Stimulated activated CD8-positive, alpha-beta memory T cell treated with anti-CD3 and anti-CD28 coated beads, Interleukin-7, amount 100 ng/mL, for 24 hours (primary cell): ENCODE data around the gene MTCH1.

ENCODE experiments used
- DNase-seq: peaks from one replicate; pipeline ENCODE4 v3.0.0-alpha.2; 2020; ENCODE audit warnings: low read depth

MTCH1 gene, protein sequence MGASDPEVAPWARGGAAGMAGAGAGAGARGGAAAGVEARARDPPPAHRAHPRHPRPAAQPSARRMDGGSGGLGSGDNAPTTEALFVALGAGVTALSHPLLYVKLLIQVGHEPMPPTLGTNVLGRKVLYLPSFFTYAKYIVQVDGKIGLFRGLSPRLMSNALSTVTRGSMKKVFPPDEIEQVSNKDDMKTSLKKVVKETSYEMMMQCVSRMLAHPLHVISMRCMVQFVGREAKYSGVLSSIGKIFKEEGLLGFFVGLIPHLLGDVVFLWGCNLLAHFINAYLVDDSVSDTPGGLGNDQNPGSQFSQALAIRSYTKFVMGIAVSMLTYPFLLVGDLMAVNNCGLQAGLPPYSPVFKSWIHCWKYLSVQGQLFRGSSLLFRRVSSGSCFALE

DNA sequence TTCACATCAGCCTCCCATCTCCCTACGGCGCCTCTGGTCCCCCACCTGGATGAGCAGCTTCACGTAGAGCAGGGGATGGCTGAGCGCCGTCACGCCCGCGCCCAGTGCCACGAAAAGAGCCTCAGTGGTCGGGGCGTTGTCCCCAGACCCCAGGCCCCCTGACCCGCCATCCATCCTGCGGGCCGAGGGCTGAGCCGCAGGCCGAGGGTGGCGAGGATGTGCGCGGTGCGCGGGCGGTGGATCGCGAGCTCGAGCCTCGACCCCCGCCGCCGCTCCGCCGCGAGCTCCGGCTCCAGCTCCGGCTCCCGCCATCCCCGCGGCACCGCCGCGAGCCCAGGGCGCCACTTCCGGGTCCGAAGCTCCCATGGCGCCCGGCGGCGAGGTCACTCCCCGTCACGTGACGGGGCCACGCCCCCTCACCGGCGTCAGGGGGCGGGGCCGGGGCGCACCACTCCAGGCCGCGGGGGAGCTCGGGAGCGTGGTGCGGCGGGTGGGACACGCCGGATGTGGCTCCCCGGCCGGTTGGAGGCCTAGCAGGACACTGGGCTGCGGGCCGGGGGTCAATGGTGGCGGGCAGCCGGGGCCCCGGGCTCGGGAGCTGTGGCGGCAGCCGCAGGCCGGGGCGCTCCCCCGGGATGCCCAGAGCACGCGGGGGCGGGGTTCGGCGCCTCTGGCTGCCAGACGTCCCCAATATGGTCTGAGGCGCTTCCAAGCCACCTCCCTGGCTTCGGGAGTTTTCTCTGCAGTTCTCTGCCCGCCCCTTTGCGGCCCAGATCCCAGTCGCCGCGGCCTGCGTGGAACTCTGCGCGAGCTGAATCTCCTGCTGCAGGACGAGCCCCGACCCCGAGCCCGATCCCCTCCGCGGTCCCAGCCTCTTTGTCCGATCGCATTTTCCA lies at the start of gene MTCH1:
Gene MTCH1 (minus strand): TSS at position 389 of the 896 bp plus-strand sequence. CDS start 23 bp downstream, at position 366.
- peak; percentile 62 for DNase-seq

DNA sequence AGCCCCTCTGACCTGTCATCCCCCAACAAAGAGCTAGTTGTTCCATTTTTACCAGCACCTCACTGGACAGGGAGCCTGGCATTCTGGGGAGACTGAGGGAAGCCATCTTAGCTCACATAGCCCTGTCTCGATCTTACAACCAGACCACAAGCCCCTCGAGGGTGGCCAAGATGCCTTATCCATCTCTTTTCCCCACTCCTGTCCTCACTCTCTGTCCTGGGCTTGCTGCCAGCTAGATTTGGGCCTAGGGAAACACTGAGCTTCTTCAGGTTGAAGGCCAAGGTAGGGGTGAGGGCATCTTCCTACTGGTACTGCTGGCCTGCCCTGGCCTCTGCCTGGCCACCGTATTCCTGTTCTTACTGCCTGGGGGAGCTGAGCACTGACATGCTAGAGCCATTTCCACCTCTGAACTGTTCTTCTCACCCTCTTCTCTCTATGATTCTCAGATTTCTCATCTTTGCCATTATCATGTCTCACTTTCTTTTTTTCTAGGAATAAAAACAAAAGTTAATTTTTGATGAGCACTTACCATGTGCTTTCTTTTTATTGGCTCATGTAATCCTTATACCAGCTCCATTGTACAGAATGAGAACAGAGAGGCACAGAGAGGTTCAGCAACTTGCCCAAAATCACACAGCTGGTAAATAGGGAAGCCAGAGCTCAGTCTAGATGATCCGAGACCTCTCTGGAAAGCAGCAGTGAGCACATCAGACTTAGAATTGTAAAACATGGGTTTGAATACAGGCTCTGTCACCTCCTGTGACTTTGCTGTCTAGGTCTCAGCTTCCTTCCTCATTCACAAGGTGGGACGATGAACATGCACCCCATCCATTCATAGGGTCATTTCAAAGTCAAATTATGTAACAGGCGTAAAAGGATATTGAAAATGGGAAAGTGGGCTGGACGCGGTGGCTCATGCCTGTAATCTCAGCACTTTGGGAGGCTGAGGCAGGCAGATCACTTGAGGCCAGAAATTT lies 48.1 kb upstream of the MTCH1 start:
- no peak for DNase-seq

DNA sequence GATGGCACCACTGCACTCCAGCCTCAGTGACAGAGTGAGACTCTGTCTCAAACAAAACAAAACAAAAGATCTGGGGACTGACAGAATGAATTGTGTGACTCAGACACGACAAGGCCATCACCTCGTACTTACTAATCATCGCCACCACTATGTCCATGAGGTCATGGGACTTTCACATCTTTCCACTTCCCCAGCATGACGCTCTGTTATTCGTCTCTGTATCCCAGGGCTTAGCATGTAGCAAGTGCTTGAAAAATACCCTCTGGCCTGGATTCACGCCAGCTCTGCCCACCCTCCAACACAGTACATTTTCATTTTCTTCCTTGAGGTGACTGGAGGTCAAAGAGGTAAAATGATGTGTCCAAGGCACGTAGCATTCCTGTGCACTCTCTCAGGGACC lies 47.3 kb upstream of the MTCH1 start:
- no peak for DNase-seq

DNA sequence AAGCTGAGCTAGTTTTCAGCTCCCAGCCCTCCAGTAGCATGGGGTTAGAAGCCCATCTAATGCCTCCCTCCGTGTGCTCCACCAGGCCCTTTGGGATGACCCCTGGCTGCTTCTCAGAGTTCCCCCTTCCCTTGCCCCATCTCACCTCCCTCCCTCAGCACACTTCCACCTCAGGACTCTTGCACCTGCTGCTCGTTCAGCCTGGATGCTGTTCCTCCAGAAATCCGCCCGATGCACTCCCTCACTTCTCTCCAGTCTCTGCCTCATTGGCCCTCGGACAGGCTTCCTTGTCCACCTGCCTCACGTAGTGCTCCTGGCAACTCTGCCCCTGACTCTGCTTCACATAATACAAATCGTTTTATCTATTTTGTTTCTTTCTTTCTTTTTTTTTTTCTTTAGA lies 46.2 kb upstream of the MTCH1 start:
- no peak for DNase-seq

DNA sequence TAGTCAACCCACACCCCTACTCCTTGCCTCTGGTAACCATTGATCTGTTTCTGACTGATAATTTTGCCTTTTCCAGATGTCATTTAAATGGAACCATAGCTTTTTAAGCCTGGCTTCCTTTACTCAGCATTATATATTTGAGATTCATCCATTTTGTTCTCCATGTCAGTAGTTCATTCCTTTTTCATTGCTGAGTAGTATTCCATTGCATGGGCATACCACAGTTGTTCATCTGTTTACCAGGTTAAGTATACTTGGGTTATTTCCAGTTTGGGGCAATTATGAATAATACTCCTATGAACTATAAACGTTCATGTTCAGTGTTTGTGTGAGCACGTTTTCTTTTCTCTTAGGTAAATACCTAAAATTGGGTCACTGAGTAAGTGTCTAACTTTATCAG lies 44.6 kb upstream of the MTCH1 start:
- no peak for DNase-seq

DNA sequence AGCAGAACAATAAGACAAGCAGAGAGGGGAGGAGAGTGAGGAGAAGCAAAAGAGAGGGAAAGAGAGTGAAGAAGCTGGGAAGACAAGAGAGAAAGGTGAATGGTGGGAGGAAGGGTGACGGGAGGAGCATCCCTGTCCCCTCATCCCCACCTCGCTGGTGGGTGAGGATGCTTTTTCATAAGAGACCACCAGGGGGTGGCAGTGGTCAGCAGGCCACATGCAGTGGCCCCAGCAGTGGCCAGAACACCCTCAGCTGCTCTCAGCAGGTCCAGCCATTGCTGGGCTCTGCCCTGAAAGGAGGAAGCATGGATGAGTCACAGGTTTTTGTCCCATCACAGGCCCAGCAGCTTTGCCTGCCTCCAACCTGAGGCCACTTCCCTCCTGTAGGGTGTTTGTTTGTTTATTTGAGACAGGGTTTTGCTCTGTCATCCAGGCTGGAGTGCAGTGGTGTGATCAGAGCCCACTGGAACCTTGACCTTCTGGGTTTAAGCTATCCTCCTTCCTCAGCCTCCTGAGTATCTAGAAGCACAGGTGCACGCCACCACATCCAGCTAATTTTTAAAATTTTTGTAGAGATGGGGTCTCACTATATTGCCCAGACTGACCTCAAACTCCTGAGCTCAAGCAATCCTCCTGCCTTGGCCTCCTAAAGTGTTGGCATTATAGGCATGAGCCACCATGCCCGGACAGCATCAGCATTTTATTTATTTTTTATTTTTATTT lies 43.4 kb upstream of the MTCH1 start:
- no peak for DNase-seq

DNA sequence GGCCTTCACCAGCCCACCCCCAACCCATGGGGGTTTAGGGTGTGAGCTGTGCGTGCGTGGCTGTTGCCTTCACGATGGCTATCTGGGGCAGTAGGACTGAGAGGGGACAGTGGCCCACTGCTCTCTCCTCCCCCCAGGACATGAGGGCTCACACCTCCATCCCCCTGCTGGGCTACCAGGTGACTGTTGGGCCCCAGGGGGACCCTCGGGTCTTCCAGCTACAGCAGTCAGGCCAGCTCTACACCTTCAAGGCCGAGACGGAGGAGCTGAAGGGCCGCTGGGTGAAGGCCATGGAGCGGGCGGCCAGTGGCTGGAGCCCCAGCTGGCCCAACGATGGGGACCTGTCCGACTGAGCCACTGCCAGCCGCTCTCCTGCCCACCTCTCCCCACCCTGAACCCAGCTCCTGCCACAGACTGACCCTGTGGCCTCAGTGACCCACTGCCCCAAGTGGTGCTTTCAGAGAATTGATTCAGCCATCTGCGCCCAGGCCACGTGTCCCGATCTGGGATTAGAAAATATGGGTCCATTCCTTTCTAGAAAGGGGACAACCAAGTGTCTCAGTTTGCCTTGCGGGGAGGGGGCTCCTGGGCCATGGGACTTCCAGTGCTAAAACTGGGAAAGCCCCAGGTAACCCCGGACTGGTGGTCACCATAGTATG lies 41.9 kb upstream of the MTCH1 start:
- no peak for DNase-seq

DNA sequence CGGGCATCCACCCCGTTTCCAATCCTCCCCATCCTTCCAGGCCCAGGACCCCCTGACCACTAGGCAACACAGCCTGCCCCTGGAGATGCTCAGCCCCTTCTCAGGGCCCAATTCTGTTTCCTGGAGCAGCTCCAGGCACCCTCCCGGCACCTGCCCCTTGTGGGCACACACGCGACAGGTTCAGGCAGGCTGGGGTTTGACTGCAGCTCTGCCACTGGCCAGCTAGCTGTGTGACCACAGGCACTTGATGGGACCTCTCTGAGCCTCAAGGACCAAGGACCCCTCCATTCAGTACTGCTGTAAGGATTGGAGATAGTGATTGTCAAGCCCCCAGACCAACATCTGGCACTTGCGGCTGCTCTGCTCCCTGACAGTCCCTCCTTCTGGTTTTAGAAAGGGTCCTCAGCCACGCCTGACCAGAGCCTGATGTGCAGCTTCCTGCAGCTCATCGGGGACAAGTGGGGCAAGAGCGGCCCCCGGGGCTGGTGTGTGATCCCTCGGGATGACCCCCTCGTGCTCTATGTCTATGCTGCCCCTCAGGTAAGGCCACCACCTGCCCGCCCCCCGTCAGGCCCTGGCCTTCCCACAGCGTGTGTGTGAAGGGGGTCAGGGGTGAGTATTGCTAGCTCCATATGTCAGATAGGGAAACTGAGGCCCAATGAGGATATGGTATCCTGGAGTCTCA lies 41.2 kb upstream of the MTCH1 start:
- no peak for DNase-seq

DNA sequence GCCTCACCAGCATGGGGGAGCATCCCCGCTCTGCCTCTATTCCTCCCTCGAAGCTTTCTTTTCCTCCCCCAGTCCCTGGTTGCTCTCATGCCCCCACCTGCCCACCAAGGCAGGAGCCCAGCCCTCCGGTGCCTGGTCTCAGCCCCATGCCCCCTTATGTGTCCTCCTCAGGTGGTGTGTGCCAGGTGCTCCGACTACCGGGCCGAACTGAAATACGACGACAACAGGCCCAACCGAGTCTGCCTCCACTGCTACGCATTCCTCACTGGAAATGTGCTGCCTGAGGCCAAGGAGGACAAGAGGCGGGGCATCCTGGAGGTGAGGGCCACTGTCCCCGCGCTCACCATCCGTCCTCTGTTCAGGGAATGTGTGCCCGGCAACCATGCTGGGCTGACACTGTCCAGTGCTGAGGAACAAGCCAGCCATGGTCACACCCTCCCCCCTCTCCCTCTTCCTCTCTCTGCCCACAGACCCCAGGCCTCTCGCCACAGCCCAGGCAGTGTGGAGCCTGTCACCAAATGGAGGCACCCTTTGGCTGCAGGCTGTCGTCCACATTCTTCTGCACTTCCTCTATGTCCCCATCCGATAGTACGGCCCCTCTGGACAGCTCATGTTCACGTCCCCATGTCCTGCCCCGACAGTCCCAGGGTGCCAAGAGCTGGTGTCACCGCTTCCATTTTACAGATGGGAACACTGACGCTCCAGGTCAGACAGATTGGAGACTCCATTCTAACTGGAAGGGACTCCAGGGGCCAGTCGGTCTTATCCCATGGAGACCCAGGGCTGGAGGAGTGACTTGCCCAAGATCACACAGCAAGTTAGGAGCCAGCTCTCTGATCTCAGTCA lies 39.8 kb upstream of the MTCH1 start:
- no peak for DNase-seq

DNA sequence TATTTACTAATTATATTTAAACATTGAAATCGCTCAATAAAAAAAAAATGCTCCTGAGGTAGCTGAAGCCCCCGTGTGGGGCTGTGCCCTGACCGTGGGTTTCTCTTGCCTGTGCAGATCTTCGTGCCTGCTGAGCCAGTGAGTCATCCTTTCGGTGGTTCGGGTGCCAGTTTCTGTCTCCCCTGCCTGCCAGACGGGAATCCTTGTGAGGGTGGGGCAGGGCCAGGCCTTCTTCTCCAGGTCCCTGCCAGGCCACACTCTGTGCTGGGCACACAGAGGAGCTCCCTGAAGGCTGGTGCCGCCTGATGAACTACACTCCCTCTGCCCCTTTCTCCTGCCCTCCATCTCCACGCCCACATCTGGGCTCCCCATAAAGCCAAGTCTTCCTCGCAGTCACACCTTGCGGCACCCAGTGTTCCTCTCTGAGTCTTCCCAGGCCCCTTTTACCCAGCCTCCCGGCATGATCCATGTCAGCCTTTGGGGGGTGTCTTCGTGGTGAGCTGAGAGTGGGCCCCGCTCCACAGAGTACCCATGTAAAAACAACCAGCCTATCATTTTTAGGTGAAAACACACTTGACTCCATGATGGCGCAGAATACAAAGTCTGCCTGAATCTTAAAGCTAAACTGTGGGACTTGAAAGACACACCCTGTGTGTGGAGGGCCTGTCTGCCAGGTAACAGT lies 38.8 kb upstream of the MTCH1 start:
- DNase-seq: no peak

DNA sequence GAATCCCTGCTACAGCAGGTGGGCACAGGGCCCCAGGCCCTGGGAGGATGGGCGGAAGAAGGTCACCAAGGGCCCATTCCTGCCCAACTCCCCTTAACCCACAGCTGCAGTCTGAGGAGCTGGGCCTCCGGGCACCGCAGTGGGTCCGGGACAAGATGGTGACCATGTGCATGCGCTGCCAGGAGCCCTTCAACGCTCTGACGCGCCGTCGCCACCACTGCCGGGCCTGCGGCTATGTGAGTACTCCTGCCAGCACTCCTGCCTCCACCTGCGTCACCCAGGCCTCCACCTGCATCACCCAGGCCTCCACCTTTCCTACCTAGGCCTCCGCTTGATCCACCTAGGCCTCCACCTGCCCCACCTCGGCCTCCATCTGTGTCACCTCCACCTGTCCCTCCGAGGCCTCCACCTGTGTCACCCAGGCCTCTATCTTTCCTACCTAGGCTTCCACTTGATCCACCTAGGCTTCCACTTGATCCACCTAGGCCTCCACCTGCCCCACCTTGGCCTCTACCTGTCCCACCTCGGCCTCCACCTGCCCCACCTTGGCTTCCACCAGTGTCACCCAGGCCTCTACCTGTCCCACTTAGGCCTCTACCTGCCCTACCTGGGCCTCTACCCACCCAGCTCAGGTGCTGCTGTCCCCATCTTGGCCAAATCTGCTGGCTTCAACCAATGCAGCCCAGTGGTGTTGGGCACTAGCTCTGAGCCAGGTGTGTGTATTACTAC lies 36.3 kb upstream of the MTCH1 start:
- DNase-seq: no peak

DNA sequence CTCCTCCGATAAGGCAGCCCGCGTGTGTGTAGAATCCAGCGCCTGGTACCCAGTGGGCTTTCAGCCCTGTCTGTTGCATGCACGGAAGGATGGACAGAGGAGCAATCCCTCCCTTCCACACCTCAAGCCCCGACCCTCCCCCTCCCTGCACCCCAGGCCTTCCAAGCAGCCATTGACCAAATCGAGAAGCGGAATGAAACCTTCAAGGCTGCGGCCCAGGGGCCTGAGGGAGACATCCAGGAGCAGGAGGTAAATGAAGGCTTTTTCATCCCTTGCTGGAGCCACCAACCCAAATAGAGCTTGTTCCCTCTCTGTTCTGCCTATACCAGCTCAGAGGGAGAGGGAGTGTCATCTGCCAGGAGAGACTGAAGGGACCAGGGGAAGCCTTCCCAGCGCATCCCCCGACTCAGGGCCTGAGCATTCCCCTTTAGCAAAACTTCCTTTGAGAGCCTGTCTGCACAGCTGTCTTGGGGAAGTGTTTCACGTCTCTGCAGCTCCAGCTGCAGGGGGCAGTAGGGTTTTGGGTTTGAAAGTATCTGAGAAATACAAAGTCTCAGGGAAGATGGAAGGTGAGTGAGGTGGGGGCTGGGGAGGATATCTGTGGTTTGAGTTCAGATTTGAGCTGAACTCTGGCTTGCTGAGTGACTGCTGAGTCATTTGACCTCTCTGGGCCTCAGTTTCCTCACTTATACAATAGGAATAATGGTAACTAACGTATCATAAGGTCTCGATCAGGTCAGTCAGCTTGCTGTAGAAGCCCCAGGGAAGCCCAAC lies 35.5 kb upstream of the MTCH1 start:
- DNase-seq: peak; percentile 41

DNA sequence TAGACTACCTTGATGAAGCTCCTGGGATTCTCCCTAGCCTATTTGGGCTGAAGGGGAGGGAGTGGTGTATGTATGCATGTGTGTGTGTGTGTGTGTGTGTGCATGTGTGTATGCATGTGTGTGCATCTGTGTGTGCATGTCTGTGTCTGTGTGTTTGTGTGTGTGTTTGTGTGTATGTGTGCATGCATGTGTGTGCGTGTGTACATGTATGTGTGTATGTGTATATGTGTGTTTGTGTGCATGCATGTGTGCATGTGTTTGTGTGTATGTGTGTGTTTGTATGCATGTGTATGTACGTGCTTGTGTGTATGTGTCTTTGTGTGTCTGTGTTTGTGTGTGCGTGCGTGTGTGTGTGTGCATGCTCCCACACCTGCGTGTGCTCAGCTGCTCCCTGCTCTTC lies 34.8 kb upstream of the MTCH1 start:
- no peak for DNase-seq

DNA sequence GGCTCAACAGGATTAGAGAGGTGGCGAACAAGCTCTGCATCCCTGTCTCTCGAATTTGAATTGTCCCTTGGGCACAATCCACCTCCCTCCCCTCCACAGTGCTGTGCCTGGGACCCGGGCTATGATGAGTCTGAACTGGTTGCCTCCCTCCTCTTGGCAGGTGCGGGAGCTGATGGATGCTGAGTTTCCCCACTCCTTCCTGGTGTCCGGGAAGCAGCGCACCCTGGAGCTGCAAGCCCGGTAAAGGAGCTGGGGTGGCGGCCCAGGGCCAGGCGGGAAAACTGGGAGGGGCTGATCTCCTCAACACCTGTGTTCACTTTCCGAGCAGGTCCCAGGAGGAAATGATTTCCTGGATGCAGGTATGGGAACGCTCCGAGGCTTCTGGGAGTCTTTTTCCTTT lies 34.4 kb upstream of the MTCH1 start:
- DNase-seq: no peak

DNA sequence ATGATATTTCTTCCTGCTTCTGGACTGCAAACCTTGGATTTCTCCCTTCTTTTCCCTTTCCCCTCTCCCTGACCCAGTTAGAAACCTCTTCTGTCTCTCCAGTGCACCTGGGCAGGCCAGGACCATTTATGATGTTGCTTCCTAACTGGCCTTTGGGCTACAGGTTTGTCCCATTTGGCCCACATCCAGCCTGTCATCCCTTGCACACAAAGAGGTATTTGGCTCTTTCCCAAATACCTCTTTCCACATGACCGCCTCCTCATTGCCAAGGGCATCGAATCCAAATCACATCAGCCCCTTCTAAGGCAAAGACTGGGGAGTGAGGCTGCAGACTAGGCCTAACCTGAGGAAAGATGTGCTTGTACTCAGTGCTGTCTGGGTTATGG lies 33.1 kb upstream of the MTCH1 start:
- no peak for DNase-seq

DNA sequence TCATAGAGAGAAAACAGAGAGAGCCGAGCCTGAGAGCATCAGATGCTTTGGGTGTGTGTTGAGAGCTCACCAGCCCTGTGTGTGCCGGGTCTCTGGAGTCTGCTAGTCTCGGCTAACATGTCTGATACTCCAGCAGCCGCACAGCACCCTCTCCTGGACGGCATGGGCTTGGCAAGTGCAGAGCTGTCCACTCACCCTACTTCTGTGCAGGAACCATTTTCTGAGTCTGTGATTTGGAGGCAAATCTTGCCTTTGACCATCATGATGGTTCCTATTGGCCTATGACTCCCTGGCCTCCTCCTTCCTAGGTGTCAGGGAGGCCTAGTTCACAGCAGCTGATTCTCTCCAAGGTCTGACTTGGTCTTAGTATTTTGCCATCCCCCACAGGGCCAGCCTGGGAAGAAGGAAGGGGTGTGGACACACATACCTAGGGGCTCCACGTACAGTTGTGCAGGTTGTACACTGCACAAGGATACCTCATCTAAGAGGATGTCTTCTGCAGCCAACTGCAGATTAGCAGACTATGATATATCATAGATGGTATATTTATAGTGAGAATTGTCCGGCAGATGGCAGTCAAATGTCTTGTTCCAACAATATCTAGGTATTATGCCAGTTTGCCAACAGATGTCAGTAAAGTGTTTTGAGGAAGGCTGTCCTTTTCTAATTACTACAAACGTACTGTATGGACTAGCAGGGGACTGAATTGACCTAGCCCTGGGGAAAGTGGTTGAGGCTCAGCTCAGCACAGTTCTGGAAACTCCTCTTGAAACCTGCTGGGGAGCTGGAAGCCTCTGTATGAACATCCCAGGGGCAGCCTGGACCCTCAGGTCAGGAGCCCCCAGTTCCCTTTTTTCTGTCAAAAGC lies 32.4 kb upstream of the MTCH1 start:
- DNase-seq: peak; percentile 78
